ENCODE results near the gene ZRANB1.

ZRANB1 gene

GRCh38 chr10:125011926-125012705 lies 70.2 kb downstream of the ZRANB1 start:
- TF ChIP-seq FOXA1 (IDR thresholded peaks at IDR 0.05) (no peak), SUZ12 (IDR thresholded peaks at IDR 0.05) (no peak), FOXM1 (IDR thresholded peaks at IDR 0.05; ENCODE audit: borderline replicate concordance) (no peak), LEF1 (IDR thresholded peaks at IDR 0.05; ENCODE audit: borderline replicate concordance) (no peak), ZNF384 (IDR thresholded peaks at IDR 0.05) (no peak), L3MBTL2 (conservative IDR thresholded peaks at IDR 0.05) (no peak), ELF4 (IDR thresholded peaks at IDR 0.05) (no peak), SP1 (IDR thresholded peaks at IDR 0.05) (no peak)
- CTCF ChIA-PET: no interaction called here
- POLR2A ChIA-PET: no interaction called here
- DNase-seq (ENCODE audit: extremely low spot score): no peak

- POLR2A ChIA-PET: no interaction called here
- CTCF ChIA-PET: no interaction called here
- no peak for DNase-seq (ENCODE audit: extremely low spot score)
- TF ChIP-seq LEF1 (IDR thresholded peaks at IDR 0.05; ENCODE audit: borderline replicate concordance): no peak
- no peak for TF ChIP-seq ARNT (IDR thresholded peaks at IDR 0.05)
- no peak for TF ChIP-seq ZNF384 (IDR thresholded peaks at IDR 0.05)
These were observed 71.1 kb downstream of the ZRANB1 start for GRCh38 chr10:125012851-125013528.

- POLR2A ChIA-PET: no interaction called here
- CTCF ChIA-PET: no interaction called here
- TF ChIP-seq FOXK2 (IDR thresholded peaks at IDR 0.05) (no peak), FOXM1 (IDR thresholded peaks at IDR 0.05; ENCODE audit: borderline replicate concordance) (no peak), NFRKB (IDR thresholded peaks at IDR 0.05) (no peak), L3MBTL2 (conservative IDR thresholded peaks at IDR 0.05) (no peak), ELF4 (IDR thresholded peaks at IDR 0.05) (no peak), SUZ12 (IDR thresholded peaks at IDR 0.05) (no peak), ARNT (IDR thresholded peaks at IDR 0.05) (no peak), BHLHE40 (IDR thresholded peaks at IDR 0.05; ENCODE audit: borderline replicate concordance) (no peak), ZNF384 (IDR thresholded peaks at IDR 0.05) (no peak), PKNOX1 (IDR thresholded peaks at IDR 0.05) (no peak), SP1 (IDR thresholded peaks at IDR 0.05) (no peak), HDGF (IDR thresholded peaks at IDR 0.05; ENCODE audit: borderline replicate concordance) (no peak), CTBP1 (IDR thresholded peaks at IDR 0.05; ENCODE audit: borderline replicate concordance) (no peak), LEF1 (IDR thresholded peaks at IDR 0.05; ENCODE audit: borderline replicate concordance) (no peak), TARDBP (IDR thresholded peaks at IDR 0.05) (no peak), FOXA1 (IDR thresholded peaks at IDR 0.05) (no peak)
- no peak for DNase-seq (ENCODE audit: extremely low spot score)
These were observed 71.6 kb downstream of the ZRANB1 start for GRCh38 chr10:125013529-125013872.

- TF ChIP-seq FOXK2 (IDR thresholded peaks at IDR 0.05) (no peak), SP1 (IDR thresholded peaks at IDR 0.05) (no peak), FOXM1 (IDR thresholded peaks at IDR 0.05; ENCODE audit: borderline replicate concordance) (no peak), L3MBTL2 (conservative IDR thresholded peaks at IDR 0.05) (no peak), ARNT (IDR thresholded peaks at IDR 0.05) (no peak), LEF1 (IDR thresholded peaks at IDR 0.05; ENCODE audit: borderline replicate concordance) (no peak), BHLHE40 (IDR thresholded peaks at IDR 0.05; ENCODE audit: borderline replicate concordance) (no peak), HDGF (IDR thresholded peaks at IDR 0.05; ENCODE audit: borderline replicate concordance) (no peak), ZNF384 (IDR thresholded peaks at IDR 0.05) (no peak), CTBP1 (IDR thresholded peaks at IDR 0.05; ENCODE audit: borderline replicate concordance) (no peak)
- ChIA-PET POLR2A (no interaction called here), CTCF (no interaction called here)
- DNase-seq (ENCODE audit: extremely low spot score): no peak
These were observed 72.3 kb downstream of the ZRANB1 start for GRCh38 chr10:125014086-125014830.

GRCh38 chr10:125014836-125015355 lies 73.0 kb downstream of the ZRANB1 start:
- no peak for TF ChIP-seq NFRKB (IDR thresholded peaks at IDR 0.05)
- TF ChIP-seq FOXA1 (IDR thresholded peaks at IDR 0.05): no peak
- no peak for TF ChIP-seq FOXK2 (IDR thresholded peaks at IDR 0.05)
- no peak for TF ChIP-seq HDGF (IDR thresholded peaks at IDR 0.05; ENCODE audit: borderline replicate concordance)
- no peak for TF ChIP-seq ARNT (IDR thresholded peaks at IDR 0.05)
- TF ChIP-seq LEF1 (IDR thresholded peaks at IDR 0.05; ENCODE audit: borderline replicate concordance): no peak
- TF ChIP-seq FOXM1 (IDR thresholded peaks at IDR 0.05; ENCODE audit: borderline replicate concordance): no peak
- TF ChIP-seq PKNOX1 (IDR thresholded peaks at IDR 0.05): no peak
- TF ChIP-seq CTBP1 (IDR thresholded peaks at IDR 0.05; ENCODE audit: borderline replicate concordance): no peak
- no peak for TF ChIP-seq SUZ12 (IDR thresholded peaks at IDR 0.05)
- TF ChIP-seq L3MBTL2 (conservative IDR thresholded peaks at IDR 0.05): no peak
- TF ChIP-seq TARDBP (IDR thresholded peaks at IDR 0.05): no peak
- no peak for TF ChIP-seq ZNF384 (IDR thresholded peaks at IDR 0.05)
- no peak for TF ChIP-seq ELF4 (IDR thresholded peaks at IDR 0.05)
- no peak for TF ChIP-seq SP1 (IDR thresholded peaks at IDR 0.05)
- TF ChIP-seq BHLHE40 (IDR thresholded peaks at IDR 0.05; ENCODE audit: borderline replicate concordance): no peak
- ChIA-PET POLR2A (no interaction called here), CTCF (no interaction called here)
- no peak for DNase-seq (ENCODE audit: extremely low spot score)

- DNase-seq (ENCODE audit: extremely low spot score): no peak
- ChIA-PET CTCF (no interaction called here), POLR2A (no interaction called here)
- TF ChIP-seq HDGF (IDR thresholded peaks at IDR 0.05; ENCODE audit: borderline replicate concordance) (no peak), ZNF384 (IDR thresholded peaks at IDR 0.05) (no peak), ELF4 (IDR thresholded peaks at IDR 0.05) (no peak), FOXA1 (IDR thresholded peaks at IDR 0.05) (no peak), SUZ12 (IDR thresholded peaks at IDR 0.05) (no peak), FOXK2 (IDR thresholded peaks at IDR 0.05) (no peak), LEF1 (IDR thresholded peaks at IDR 0.05; ENCODE audit: borderline replicate concordance) (no peak), PKNOX1 (IDR thresholded peaks at IDR 0.05) (no peak), ARNT (IDR thresholded peaks at IDR 0.05) (no peak), FOXM1 (IDR thresholded peaks at IDR 0.05; ENCODE audit: borderline replicate concordance) (no peak), CTBP1 (IDR thresholded peaks at IDR 0.05; ENCODE audit: borderline replicate concordance) (no peak), L3MBTL2 (conservative IDR thresholded peaks at IDR 0.05) (no peak), NFRKB (IDR thresholded peaks at IDR 0.05) (no peak), BHLHE40 (IDR thresholded peaks at IDR 0.05; ENCODE audit: borderline replicate concordance) (no peak)
These were observed 73.5 kb downstream of the ZRANB1 start for GRCh38 chr10:125015356-125015944.
